OCI-LY7 (cell line): ENCODE measurements around the gene DHX15. TPM values are rescaled to one million over a fixed set of nuclear protein-coding genes. Genes with fewer than 3 reads are reported as not detected.

Experiments
- BruUV-seq: library from RNA; stranded (reverse); fragments of 400-500 nt; replicated peaks from 2 replicates; lab custom pipeline; 2021; lab: Mats Ljungman, UMichigan
- CTCF ChIA-PET: fragments of 300-600 bp; sonication (Branson Sonifier 250); formaldehyde crosslinking; loops from one replicate; lab custom pipeline; 2022; ENCODE audit warnings: antibody characterized with exemption; ENCODE audit not compliant: unreplicated experiment; lab: Charles Lee
- POLR2A ChIA-PET: fragments of 300-600 bp; sonication (Branson Sonifier 250); formaldehyde crosslinking; loops from one replicate; lab custom pipeline; 2022; ENCODE audit warnings: antibody characterized with exemption; lab: Charles Lee
- DNase-seq: peaks from one replicate; pipeline ENCODE4 v3.0.0-alpha.2; 2015; ENCODE audit warnings: low spot score
- H2AFZ ChIP-seq: fragments of 200-600 bp; sonication (generic), shearing (Covaris generic); 2 replicates; pipeline ENCODE4 v1.6.1; 2014; ENCODE audit warnings: mild to moderate bottlenecking, antibody characterized with exemption, low read length, moderate library complexity
- H3K27ac ChIP-seq: fragments of 200-600 bp; sonication (generic); 2 replicates; pipeline ENCODE4 v1.5.1; 2014; ENCODE audit warnings: mixed run types, low read depth, mild to moderate bottlenecking, moderate library complexity, low read length, inconsistent platforms; ENCODE audit not compliant: poor library complexity, severe bottlenecking
- H3K36me3 ChIP-seq: fragments of 200-600 bp; sonication (generic); 2 replicates; pipeline ENCODE4 v1.6.1; 2014; ENCODE audit warnings: mild to moderate bottlenecking, antibody characterized with exemption, low read length, moderate library complexity, mixed read lengths; ENCODE audit not compliant: insufficient read depth
- H3K4me1 ChIP-seq: fragments of 200-600 bp; sonication (generic); 2 replicates; pipeline ENCODE4 v1.5.1; 2014; ENCODE audit warnings: mild to moderate bottlenecking, low read length; ENCODE audit not compliant: insufficient read depth, poor library complexity, severe bottlenecking
- H3K4me2 ChIP-seq: fragments of 200-600 bp; sonication (generic); 2 replicates; pipeline ENCODE4 v1.6.1; 2014; ENCODE audit warnings: mild to moderate bottlenecking, low read length
- H3K4me3 ChIP-seq: fragments of 200-600 bp; sonication (generic); 2 replicates; pipeline ENCODE4 v1.5.1; 2014; ENCODE audit warnings: mild to moderate bottlenecking, low read depth, low read length; ENCODE audit not compliant: poor library complexity, severe bottlenecking
- H3K79me2 ChIP-seq: fragments of 200-600 bp; sonication (generic); 2 replicates; pipeline ENCODE4 v1.6.1; 2016; ENCODE audit warnings: low read depth, mild to moderate bottlenecking, low read length, moderate library complexity, mixed read lengths; ENCODE audit not compliant: insufficient read depth
- H3K9me2 ChIP-seq: fragments of 200-600 bp; sonication (generic); 2 replicates; pipeline ENCODE4 v1.6.1; 2016; ENCODE audit warnings: mild to moderate bottlenecking, low read length, mixed read lengths; ENCODE audit not compliant: insufficient read depth
- H3K9me3 ChIP-seq: fragments of 200-600 bp; sonication (generic); 2 replicates; pipeline ENCODE4 v1.6.1; 2014; ENCODE audit warnings: mild to moderate bottlenecking, mixed run types, low read length, mixed read lengths
- H4K20me1 ChIP-seq: fragments of 200-600 bp; sonication (generic); 2 replicates; pipeline ENCODE4 v1.6.1; 2014; ENCODE audit warnings: mild to moderate bottlenecking, antibody characterized with exemption, low read length, moderate library complexity, mixed read lengths; ENCODE audit not compliant: insufficient read depth
- CTCF ChIP-seq: fragments of 200-600 bp; sonication (generic); conservative IDR thresholded peaks from 2 replicates; pipeline ENCODE4 v1.5.1; 2014; ENCODE audit warnings: mild to moderate bottlenecking, antibody characterized with exemption, low read length, moderate library complexity, mixed read lengths
- EZH2phosphoT487 ChIP-seq: fragments of 200-600 bp; sonication (generic); IDR thresholded peaks from 2 replicates; pipeline ENCODE4 v1.6.1; 2018; ENCODE audit warnings: low read depth, borderline replicate concordance, mild to moderate bottlenecking, mixed run types, antibody characterized with exemption, low read length, moderate library complexity, mixed read lengths
- intact Hi-C: fragments of 100-400 bp; cut with micrococcal nuclease; formaldehyde crosslinking; loops from one replicate; pipeline ENCODE4 v1.10.0; 2022; ENCODE audit not compliant: unreplicated experiment
- total RNA-seq, 2 experiments: library from RNA; depleted of rRNA in 1 of 2; stranded (reverse); fragments of >200 nt in 1 of 2; shearing (Covaris generic) in 1 of 2; gene quantifications; 2 replicates each; pipeline ENCODE4 v1.2.3, GENCODE V29; 2014 to 2022

DHX15 gene
- total RNA-seq, 2 experiments from 2014 or later: 189 to 237 TPM

- Histone ChIP-seq H3K9me3 (peaks cover 4% of the 10 kb centered on the region; the same call in 1 of the 2 replicates), H3K4me1 (no peaks in the 10 kb centered on the region), H2AFZ (no peak overlapping the region), H3K79me2 (peaks cover 100% of the 10 kb centered on the region), H3K36me3 (peaks cover 98% of the 10 kb centered on the region), H3K4me2 (no peak overlapping the region), H3K27ac (no peak overlapping the region), H4K20me1 (peaks cover 59% of the 10 kb centered on the region), H3K4me3 (no peak overlapping the region), H3K9me2 (no peaks in the 10 kb centered on the region)
- ChIA-PET CTCF (no interaction called here), POLR2A (interaction anchor here (0.6 to 0.9 kb wide), 3 partner anchors 11 to 25 kb away, joined by 3 read pairs; no protein-coding TSS in a partner anchor)
- BruUV-seq: no TSS peak
- TF ChIP-seq EZH2phosphoT487 (no peak), CTCF (no peak)
- intact Hi-C loops: no loop called here
- DNase-seq: no peak
These were observed 19.3 kb downstream of the DHX15 start for GRCh38 chr4:24565054-24565453.

- intact Hi-C loops: no loop called here
These were observed 19.9 kb downstream of the DHX15 start for GRCh38 chr4:24564488-24564887.

More at GRCh38 chr4:24564488-24564887, 19.9 kb downstream of the DHX15 start:
- POLR2A ChIA-PET: interaction anchor here (0.6 to 0.9 kb wide), 4 partner anchors 10 to 25 kb away, joined by 3 to 4 read pairs (median 3); no protein-coding TSS in a partner anchor
- H3K9me2 ChIP-seq: no peaks in the 10 kb centered on the region
- BruUV-seq: no TSS peak
- no peak overlapping the region for H3K4me3 ChIP-seq
- TF ChIP-seq EZH2phosphoT487 (no peak), CTCF (no peak)
- H2AFZ ChIP-seq: no peak overlapping the region
- H3K36me3 ChIP-seq: peaks cover 98% of the 10 kb centered on the region
- peaks cover 2% of the 10 kb centered on the region for H3K4me1 ChIP-seq
- H3K27ac ChIP-seq: no peak overlapping the region
- H3K9me3 ChIP-seq: peaks cover 4% of the 10 kb centered on the region; the same call in 1 of the 2 replicates
- no peak overlapping the region for H3K4me2 ChIP-seq
- peaks cover 59% of the 10 kb centered on the region for H4K20me1 ChIP-seq
- CTCF ChIA-PET: no interaction called here
- H3K79me2 ChIP-seq: peaks cover 100% of the 10 kb centered on the region
- DNase-seq: no peak
